Kidney (tissue), 14 donors: ENCODE data around the gene SPATA2. TPM values are rescaled to one million over a fixed set of nuclear protein-coding genes. Genes with fewer than 3 reads are reported as not detected.

Experiments
- DNase-seq, 5 donors: peaks; one replicate each; pipeline ENCODE4 v3.0.0-alpha.2; 2013 to 2020
- FAIRE-seq: peaks from 2 replicates; lab custom pipeline; 2012; peaks lifted over from hg19 to GRCh38; lab: Jason Lieb, UNC
- H3K27ac ChIP-seq, 2 donors: one replicate each; pipeline ENCODE4 v1.7.0; 2013; ENCODE audit warnings: low read depth in 2 of 2, low read length in 2 of 2, inconsistent platforms in 1 of 2
- H3K27me3 ChIP-seq: one replicate; pipeline ENCODE4 v1.7.1; 2013; ENCODE audit warnings: low read length, inconsistent platforms; ENCODE audit not compliant: control insufficient read depth, insufficient read depth
- H3K36me3 ChIP-seq, 3 donors: one replicate each; pipeline versions ENCODE4 v1.7.0 to v1.7.1; 2013; ENCODE audit warnings: low read length in 3 of 3, control low read depth in 1 of 3, inconsistent platforms in 1 of 3; ENCODE audit not compliant: insufficient read depth in 3 of 3, control insufficient read depth in 2 of 3
- H3K4me1 ChIP-seq, 3 donors: one replicate each; pipeline versions ENCODE4 v1.7.0 to v1.7.1; 2013; ENCODE audit warnings: low read length in 3 of 3, inconsistent platforms in 1 of 3, low read depth in 1 of 3; ENCODE audit not compliant: control insufficient read depth in 2 of 3, insufficient read depth in 2 of 3
- H3K4me3 ChIP-seq, 3 donors: one replicate each; pipeline versions ENCODE4 v1.7.0 to v1.8.1; 2013; ENCODE audit warnings: low read length in 3 of 3, control low read depth in 1 of 3, inconsistent platforms in 1 of 3
- H3K9ac ChIP-seq, 3 donors: one replicate each; pipeline versions ENCODE4 v1.7.0 to v1.7.1; 2013; ENCODE audit warnings: low read length in 3 of 3, control low read depth in 1 of 3, inconsistent platforms in 1 of 3
- H3K9me3 ChIP-seq, 3 donors: one replicate each; pipeline versions ENCODE4 v1.7.0 to v1.7.1; 2013; ENCODE audit warnings: low read length in 3 of 3, control low read depth in 1 of 3, inconsistent platforms in 1 of 3; ENCODE audit not compliant: control insufficient read depth in 2 of 3, insufficient read depth in 1 of 3
- CTCF ChIP-seq: IDR thresholded peaks from 3 replicates; pipeline ENCODE4 v1.5.1; 2012; ENCODE audit warnings: mild to moderate bottlenecking, moderate library complexity, borderline replicate concordance; ENCODE audit not compliant: insufficient read depth; ENCODE audit errors: extremely low read depth
- intact Hi-C: fragments of 100-400 bp; cut with DNase I; formaldehyde crosslinking; loops from one replicate; pipeline ENCODE4 v1.11.1; 2022
- polyA plus RNA-seq: library from polyadenylated mRNA; stranded (reverse); fragments of 350-450 nt; fragmentation: Illumina TruSeq; extraction: RNeasy Lipid Tissue Mini Kit (QIAGEN cat#74804); gene quantifications from one replicate; pipeline ENCODE4 v1.2.3, GENCODE V29; 2014; ENCODE audit warnings: low read depth, low replicate concordance; ENCODE audit not compliant: insufficient read depth
- total RNA-seq: library from RNA; stranded (reverse); fragmentation: NEBNext Ultra II Directional; extraction: Animal tissue kit (Norgen Biotek cat#: 25700); gene quantifications from one replicate; pipeline ENCODE4 v1.2.1, GENCODE V29; 2021
- donor health status: control.
- donor health status: control.
- donor health status: control.
- donor health status: control.
- donor health status: control.
- donor health status: DM: yes; HTN: yes; CAD: no.
- donor health status: Normal renal cell carcinoma (clear cell type).

The SPATA2 gene
- total and polyA plus RNA-seq, 2 donors from 2014 or later: 5.8 to 9.0 TPM

GRCh38 chr20:49892817-49893216 is 22.5 kb downstream of the SPATA2 start:
- intact Hi-C loops: no loop called here
- H3K4me1 ChIP-seq: peaks cover 0 to 7% (median 0%) of the 10 kb centered on the region in 3 donors
- H3K27me3 ChIP-seq: no peaks in the 10 kb centered on the region
- no peak for FAIRE-seq
- no peak for TF ChIP-seq CTCF
- no peaks in the 10 kb centered on the region for H3K9me3 ChIP-seq
- peak in 2 of 5 donors; percentile 24 to 31 for DNase-seq
- no peak overlapping the region for H3K9ac ChIP-seq
- peaks cover 0 to 2% (median 0%) of the 10 kb centered on the region in 3 donors for H3K36me3 ChIP-seq
- no peak overlapping the region for H3K27ac ChIP-seq
- no peak overlapping the region for H3K4me3 ChIP-seq

DNA sequence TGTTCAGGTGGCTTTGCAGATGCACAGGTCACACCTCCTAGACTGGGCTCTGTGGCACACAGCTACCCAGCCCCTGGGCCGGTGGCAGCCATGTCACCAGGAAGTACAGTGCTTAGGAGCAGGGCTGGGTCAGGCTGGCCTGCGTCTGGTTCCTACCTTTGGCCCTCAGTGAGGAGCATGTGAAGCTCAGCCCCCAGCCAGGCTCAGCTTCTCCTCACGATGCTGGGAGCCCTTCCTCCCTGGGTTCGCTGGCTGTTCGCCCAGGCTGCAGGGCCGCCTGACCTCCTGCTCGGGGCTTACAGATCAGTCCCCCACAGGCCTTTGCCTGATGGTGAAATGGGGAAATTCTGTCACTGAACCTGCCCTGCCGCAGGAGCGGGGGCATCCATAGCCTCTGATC is 23.1 kb downstream of the SPATA2 start:
- H3K9ac ChIP-seq: no peak overlapping the region
- FAIRE-seq: no peak

DNA sequence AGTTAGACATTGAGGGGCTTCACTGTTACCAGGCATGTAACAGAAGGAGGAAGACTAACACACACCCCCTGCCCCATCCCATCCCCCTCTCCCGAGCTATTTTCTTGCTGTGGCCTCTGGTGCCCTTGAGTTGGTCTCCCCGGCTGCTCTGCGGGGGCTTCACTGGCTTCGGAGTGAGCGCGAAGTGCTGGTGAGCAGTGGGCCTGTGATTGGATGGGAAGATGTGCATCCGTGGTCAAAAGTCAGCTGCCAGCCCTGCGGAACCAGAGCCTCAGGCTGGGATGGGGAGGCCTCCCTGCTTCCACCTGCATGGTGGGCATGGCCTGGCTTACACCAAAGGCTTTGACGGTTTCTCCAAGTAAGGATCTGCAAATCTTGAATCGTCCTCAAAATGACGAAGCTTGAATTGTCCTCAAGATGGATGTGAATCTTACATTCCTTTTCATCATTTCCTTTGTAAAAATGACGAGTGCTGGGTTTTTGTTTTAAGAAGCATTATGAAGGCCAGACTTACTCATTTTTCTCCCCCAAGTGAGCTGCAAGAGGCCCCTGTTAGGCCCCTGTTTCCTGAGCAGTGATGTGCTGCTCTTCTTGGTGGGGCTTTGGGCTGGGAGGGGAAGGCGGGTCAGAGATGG is 23.7 kb downstream of the SPATA2 start:
- H3K36me3 ChIP-seq: peaks cover 0 to 2% (median 0%) of the 10 kb centered on the region in 3 donors
- H3K27ac ChIP-seq: no peak overlapping the region
- no peak for TF ChIP-seq CTCF
- H3K9me3 ChIP-seq: no peaks in the 10 kb centered on the region
- FAIRE-seq (no peak), DNase-seq (peak in 4 of 5 donors; percentile 57 to 73 (median 62))
- H3K4me3 ChIP-seq: no peak overlapping the region
- intact Hi-C loops: no loop called here
- H3K4me1 ChIP-seq: peaks cover 0 to 12% (median 0%) of the 10 kb centered on the region in 3 donors
- H3K9ac ChIP-seq: no peak overlapping the region
- no peaks in the 10 kb centered on the region for H3K27me3 ChIP-seq

More for the DNA sequence above, 23.1 kb downstream of the SPATA2 start:
- no peak for TF ChIP-seq CTCF
- H3K36me3 ChIP-seq: peaks cover 0 to 2% (median 0%) of the 10 kb centered on the region in 3 donors
- H3K27me3 ChIP-seq: no peaks in the 10 kb centered on the region
- no peak overlapping the region for H3K27ac ChIP-seq
- no peaks in the 10 kb centered on the region for H3K9me3 ChIP-seq
- intact Hi-C loops: no loop called here
- no peak overlapping the region for H3K4me3 ChIP-seq
- DNase-seq: no peak
- peaks cover 0 to 12% (median 0%) of the 10 kb centered on the region in 3 donors for H3K4me1 ChIP-seq
